HG03103 (cell line): ENCODE results near the gene FPR3.
"Not testable (repeated sequence)": the region's sequence is repeated elsewhere in the genome, so short reads cannot be mapped to it uniquely, and the experiment has no call there.

Source experiments
- ATAC-seq: cut with Tn5 transposase; IDR thresholded peaks from one replicate; pipeline ENCODE4 v1.9.1; 2021; ENCODE audit warnings: low read depth; ENCODE audit not compliant: unreplicated experiment

Gene FPR3

GRCh38 chr19:51806571-51806970 lies 11.6 kb downstream of the FPR3 start:
- ATAC-seq = not testable (repeated sequence)

- ATAC-seq = no peak
Observed at GRCh38 chr19:51807111-51807701, 12.2 kb downstream of the FPR3 start.

- no peak for ATAC-seq
Observed at GRCh38 chr19:51807925-51808324, 13.0 kb downstream of the FPR3 start.

- no peak for ATAC-seq
Observed at GRCh38 chr19:51808333-51808986, 13.5 kb downstream of the FPR3 start.

- no peak for ATAC-seq
Observed at GRCh38 chr19:51809787-51810186, 14.8 kb downstream of the FPR3 start.

- no peak for ATAC-seq
Observed at GRCh38 chr19:51810223-51810622, 15.3 kb downstream of the FPR3 start.

GRCh38 chr19:51811344-51811743 lies 16.4 kb downstream of the FPR3 start:
- ATAC-seq = no peak

GRCh38 chr19:51815043-51815442 lies 20.1 kb downstream of the FPR3 start:
- no peak for ATAC-seq

- no peak for ATAC-seq
Observed at GRCh38 chr19:51816711-51817110, 21.8 kb downstream of the FPR3 start.

GRCh38 chr19:51820011-51820410 lies 25.1 kb downstream of the FPR3 start:
- no peak for ATAC-seq

GRCh38 chr19:51820831-51821446 lies 26.0 kb downstream of the FPR3 start:
- ATAC-seq = no peak

- ATAC-seq = no peak
Observed at GRCh38 chr19:51821456-51821855, 26.5 kb downstream of the FPR3 start.

- no peak for ATAC-seq
Observed at GRCh38 chr19:51821921-51822320, 27.0 kb downstream of the FPR3 start.

GRCh38 chr19:51822325-51822724 lies 27.4 kb downstream of the FPR3 start:
- ATAC-seq = no peak

GRCh38 chr19:51822946-51823345 lies 28.0 kb downstream of the FPR3 start:
- ATAC-seq = no peak

- no peak for ATAC-seq
Observed at GRCh38 chr19:51824281-51825005, 29.5 kb downstream of the FPR3 start.

GRCh38 chr19:51830274-51830673 lies 35.3 kb downstream of the FPR3 start:
- ATAC-seq = no peak

- ATAC-seq = no peak
Observed at GRCh38 chr19:51837145-51837544, 42.2 kb downstream of the FPR3 start.

GRCh38 chr19:51861870-51862622 lies 67.1 kb downstream of the FPR3 start:
- no peak for ATAC-seq

GRCh38 chr19:51873097-51873496 lies 78.1 kb downstream of the FPR3 start:
- ATAC-seq = no peak
